ENCODE data around the gene FNDC4.

The FNDC4 gene

GRCh38 chr2:27446057-27446456 lies 48.9 kb downstream of the FNDC4 start:
- no peak overlapping the region for H3K27ac ChIP-seq (replicated peaks; ENCODE audit: low read length)
- no CpG with 5 or more reads among the region's 3 CpGs for WGBS, 2 donors (ENCODE audit: extremely low coverage in 2 of 2, insufficient read length in 2 of 2, insufficient replicate concordance in 1 of 2)

GRCh38 chr2:27445615-27446014 lies 49.4 kb downstream of the FNDC4 start:
- Histone ChIP-seq H2BK12ac (ENCODE audit: low read length) (no peak overlapping the region), H3K79me1 (ENCODE audit: low read depth, low read length) (peaks cover 2% of the 10 kb centered on the region), H3K18ac (ENCODE audit: low read length) (no peak overlapping the region), H3K27ac (replicated peaks; ENCODE audit: low read length) (no peak overlapping the region), H3K9ac (ENCODE audit: low read depth, low read length, poor library complexity) (no peak overlapping the region), H2BK120ac (ENCODE audit: low read depth, low read length) (no peak overlapping the region), H3K4me1 (ENCODE audit: control insufficient read depth in 2 of 2, insufficient read depth in 1 of 2, low read depth in 1 of 2, low read length in 2 of 2) (peaks cover 0 to 7% of the 10 kb centered on the region in 2 donors), H3K27me3 (ENCODE audit: control insufficient read depth in 3 of 3, insufficient read depth in 3 of 3, low read depth in 1 of 3, low read length in 3 of 3) (no peaks in the 10 kb centered on the region), H2AFZ (ENCODE audit: low read length) (no peak overlapping the region), H2BK15ac (ENCODE audit: low read length) (no peak overlapping the region), H3K4ac (ENCODE audit: low read length) (no peak overlapping the region), H3K9me3 (replicated peaks in 1 of 2; ENCODE audit: control insufficient read depth in 2 of 2, insufficient read depth in 1 of 2, low read depth in 1 of 2, low read length in 2 of 2) (peaks cover 0 to 2% of the 10 kb centered on the region in 2 donors), H4K8ac (ENCODE audit: low read depth, low read length) (no peak overlapping the region), H4K91ac (ENCODE audit: low read depth, low read length, poor library complexity) (no peak overlapping the region), H3K14ac (ENCODE audit: low read length) (no peak overlapping the region), H3K23ac (ENCODE audit: low read depth, low read length, poor library complexity) (no peak overlapping the region), H3K4me3 (ENCODE audit: low read length in 2 of 2) (peak overlapping the region in 1 of 2 donors; percentile 14), H2BK5ac (ENCODE audit: low read length) (no peak overlapping the region), H2AK5ac (ENCODE audit: low read depth, low read length) (no peak overlapping the region), H3K36me3 (replicated peaks in 1 of 2; ENCODE audit: control insufficient read depth in 2 of 2, insufficient read depth in 2 of 2, low read length in 2 of 2) (peaks cover 24 to 81% of the 10 kb centered on the region in 2 donors), H3K4me2 (ENCODE audit: insufficient read depth, low read length, poor library complexity, severe bottlenecking) (no peak overlapping the region)
- no CpG with 5 or more reads among the region's 8 CpGs for WGBS, 2 donors (ENCODE audit: extremely low coverage in 2 of 2, insufficient read length in 2 of 2, insufficient replicate concordance in 1 of 2)
- no peak for DNase-seq (ENCODE audit: low spot score)

More at GRCh38 chr2:27446057-27446456, 48.9 kb downstream of the FNDC4 start:
- peaks cover 2% of the 10 kb centered on the region for H3K79me1 ChIP-seq (ENCODE audit: low read depth, low read length)
- H2AFZ ChIP-seq (ENCODE audit: low read length), result no peak overlapping the region
- H2BK120ac ChIP-seq (ENCODE audit: low read depth, low read length), result no peak overlapping the region
- no peak overlapping the region for H2BK12ac ChIP-seq (ENCODE audit: low read length)
- H4K8ac ChIP-seq (ENCODE audit: low read depth, low read length), result no peak overlapping the region
- no peak overlapping the region for H3K4me3 ChIP-seq (ENCODE audit: low read length in 2 of 2)
- no peaks in the 10 kb centered on the region for H3K27me3 ChIP-seq (ENCODE audit: control insufficient read depth in 3 of 3, insufficient read depth in 3 of 3, low read depth in 1 of 3, low read length in 3 of 3)
- peaks cover 20 to 80% of the 10 kb centered on the region in 2 donors for H3K36me3 ChIP-seq (replicated peaks in 1 of 2; ENCODE audit: control insufficient read depth in 2 of 2, insufficient read depth in 2 of 2, low read length in 2 of 2)
- no peak overlapping the region for H4K91ac ChIP-seq (ENCODE audit: low read depth, low read length, poor library complexity)
- no peak overlapping the region for H3K9ac ChIP-seq (ENCODE audit: low read depth, low read length, poor library complexity)
- H3K4ac ChIP-seq (ENCODE audit: low read length), result no peak overlapping the region
- no peak overlapping the region for H3K18ac ChIP-seq (ENCODE audit: low read length)
- no peak overlapping the region for H2BK5ac ChIP-seq (ENCODE audit: low read length)
- peaks cover 0 to 7% of the 10 kb centered on the region in 2 donors for H3K4me1 ChIP-seq (ENCODE audit: control insufficient read depth in 2 of 2, insufficient read depth in 1 of 2, low read depth in 1 of 2, low read length in 2 of 2)
- H2BK15ac ChIP-seq (ENCODE audit: low read length), result no peak overlapping the region
- H3K9me3 ChIP-seq (replicated peaks in 1 of 2; ENCODE audit: control insufficient read depth in 2 of 2, insufficient read depth in 1 of 2, low read depth in 1 of 2, low read length in 2 of 2), result peaks cover 0 to 2% of the 10 kb centered on the region in 2 donors
- H3K14ac ChIP-seq (ENCODE audit: low read length), result no peak overlapping the region
- no peak overlapping the region for H3K23ac ChIP-seq (ENCODE audit: low read depth, low read length, poor library complexity)
- H2AK5ac ChIP-seq (ENCODE audit: low read depth, low read length), result no peak overlapping the region
- no peak overlapping the region for H3K4me2 ChIP-seq (ENCODE audit: insufficient read depth, low read length, poor library complexity, severe bottlenecking)
- no peak for DNase-seq (ENCODE audit: low spot score)

GRCh38 chr2:27445155-27445554 lies 49.8 kb downstream of the FNDC4 start:
- no peak overlapping the region for H3K27ac ChIP-seq (replicated peaks; ENCODE audit: low read length)
- no peak overlapping the region for H3K14ac ChIP-seq (ENCODE audit: low read length)
- WGBS, 2 donors (ENCODE audit: extremely low coverage in 2 of 2, insufficient read length in 2 of 2, insufficient replicate concordance in 1 of 2), result no CpG with 5 or more reads among the region's 8 CpGs
- no peak overlapping the region for H4K91ac ChIP-seq (ENCODE audit: low read depth, low read length, poor library complexity)
- no peak overlapping the region for H2AFZ ChIP-seq (ENCODE audit: low read length)
- H2BK5ac ChIP-seq (ENCODE audit: low read length), result no peak overlapping the region
- no peak overlapping the region for H3K4me2 ChIP-seq (ENCODE audit: insufficient read depth, low read length, poor library complexity, severe bottlenecking)
- H3K4me3 ChIP-seq (ENCODE audit: low read length in 2 of 2), result no peak overlapping the region
- H2BK12ac ChIP-seq (ENCODE audit: low read length), result no peak overlapping the region
- no peak overlapping the region for H2AK5ac ChIP-seq (ENCODE audit: low read depth, low read length)
- DNase-seq (ENCODE audit: low spot score), result no peak
- H3K23ac ChIP-seq (ENCODE audit: low read depth, low read length, poor library complexity), result no peak overlapping the region
- H2BK120ac ChIP-seq (ENCODE audit: low read depth, low read length), result no peak overlapping the region
- no peak overlapping the region for H3K9ac ChIP-seq (ENCODE audit: low read depth, low read length, poor library complexity)
- no peak overlapping the region for H3K4ac ChIP-seq (ENCODE audit: low read length)
- H3K4me1 ChIP-seq (ENCODE audit: control insufficient read depth in 2 of 2, insufficient read depth in 1 of 2, low read depth in 1 of 2, low read length in 2 of 2), result peaks cover 0 to 7% of the 10 kb centered on the region in 2 donors
- H3K9me3 ChIP-seq (replicated peaks in 1 of 2; ENCODE audit: control insufficient read depth in 2 of 2, insufficient read depth in 1 of 2, low read depth in 1 of 2, low read length in 2 of 2), result peaks cover 0 to 2% of the 10 kb centered on the region in 2 donors
- no peak overlapping the region for H4K8ac ChIP-seq (ENCODE audit: low read depth, low read length)
- H3K36me3 ChIP-seq (replicated peaks in 1 of 2; ENCODE audit: control insufficient read depth in 2 of 2, insufficient read depth in 2 of 2, low read length in 2 of 2), result peaks cover 29 to 83% of the 10 kb centered on the region in 2 donors
- no peaks in the 10 kb centered on the region for H3K27me3 ChIP-seq (ENCODE audit: control insufficient read depth in 3 of 3, insufficient read depth in 3 of 3, low read depth in 1 of 3, low read length in 3 of 3)
- no peak overlapping the region for H3K18ac ChIP-seq (ENCODE audit: low read length)
- H2BK15ac ChIP-seq (ENCODE audit: low read length), result no peak overlapping the region
- peaks cover 2% of the 10 kb centered on the region for H3K79me1 ChIP-seq (ENCODE audit: low read depth, low read length)

- H3K79me1 ChIP-seq (ENCODE audit: low read depth, low read length), result peaks cover 2% of the 10 kb centered on the region
- H3K14ac ChIP-seq (ENCODE audit: low read length), result no peak overlapping the region
- no peak overlapping the region for H2AFZ ChIP-seq (ENCODE audit: low read length)
- DNase-seq (ENCODE audit: low spot score), result no peak
- H3K4me1 ChIP-seq (ENCODE audit: control insufficient read depth in 2 of 2, insufficient read depth in 1 of 2, low read depth in 1 of 2, low read length in 2 of 2), result peaks cover 0 to 7% of the 10 kb centered on the region in 2 donors
- H3K18ac ChIP-seq (ENCODE audit: low read length), result peak overlapping the region; percentile 94
- H3K9me3 ChIP-seq (replicated peaks in 1 of 2; ENCODE audit: control insufficient read depth in 2 of 2, insufficient read depth in 1 of 2, low read depth in 1 of 2, low read length in 2 of 2), result peaks cover 0 to 2% of the 10 kb centered on the region in 2 donors
- no CpG with 5 or more reads among the region's 6 CpGs for WGBS, 2 donors (ENCODE audit: extremely low coverage in 2 of 2, insufficient read length in 2 of 2, insufficient replicate concordance in 1 of 2)
- H3K4me3 ChIP-seq (ENCODE audit: low read length in 2 of 2), result no peak overlapping the region
- H3K27me3 ChIP-seq (ENCODE audit: control insufficient read depth in 3 of 3, insufficient read depth in 3 of 3, low read depth in 1 of 3, low read length in 3 of 3), result no peaks in the 10 kb centered on the region
- peak overlapping the region; percentile 91 for H3K4me2 ChIP-seq (ENCODE audit: insufficient read depth, low read length, poor library complexity, severe bottlenecking)
- no peak overlapping the region for H2BK15ac ChIP-seq (ENCODE audit: low read length)
- peaks cover 26 to 85% of the 10 kb centered on the region in 2 donors for H3K36me3 ChIP-seq (replicated peaks in 1 of 2; ENCODE audit: control insufficient read depth in 2 of 2, insufficient read depth in 2 of 2, low read length in 2 of 2)
- H3K27ac ChIP-seq (replicated peaks; ENCODE audit: low read length), result no peak overlapping the region
- no peak overlapping the region for H2BK120ac ChIP-seq (ENCODE audit: low read depth, low read length)
- H3K9ac ChIP-seq (ENCODE audit: low read depth, low read length, poor library complexity), result no peak overlapping the region
- no peak overlapping the region for H2BK12ac ChIP-seq (ENCODE audit: low read length)
- no peak overlapping the region for H4K91ac ChIP-seq (ENCODE audit: low read depth, low read length, poor library complexity)
- H3K4ac ChIP-seq (ENCODE audit: low read length), result no peak overlapping the region
- H4K8ac ChIP-seq (ENCODE audit: low read depth, low read length), result no peak overlapping the region
- no peak overlapping the region for H2BK5ac ChIP-seq (ENCODE audit: low read length)
- H2AK5ac ChIP-seq (ENCODE audit: low read depth, low read length), result peak overlapping the region; percentile 92
- peak overlapping the region; percentile 60 for H3K23ac ChIP-seq (ENCODE audit: low read depth, low read length, poor library complexity)
Measured at GRCh38 chr2:27442920-27443282, 52.1 kb downstream of the FNDC4 start.
